Smooth muscle cell (in vitro differentiated cells): ENCODE results near the gene VOPP1. TPM values are rescaled to one million over a fixed set of nuclear protein-coding genes. Genes with fewer than 3 reads are reported as not detected.

Experiments used
- DNase-seq: peaks from one replicate; lab custom pipeline; 2025; ENCODE audit not compliant: unreplicated experiment; lab: John Stamatoyannopoulos, UW
- H2AFZ ChIP-seq: fragments of 200-600 bp; sonication (generic); 2 replicates; pipeline ENCODE4 v1.6.0; 2016; ENCODE audit warnings: antibody characterized with exemption, low read depth, mild to moderate bottlenecking
- H3F3A ChIP-seq: fragments of 200-600 bp; sonication (generic); 2 replicates; pipeline ENCODE4 v1.6.0; 2017; ENCODE audit warnings: antibody characterized with exemption, low read depth
- H3K27ac ChIP-seq: fragments of 200-600 bp; sonication (generic); 2 replicates; pipeline ENCODE4 v1.5.1; 2016; ENCODE audit warnings: low read depth, mild to moderate bottlenecking
- H3K27me3 ChIP-seq: fragments of 200-600 bp; sonication (generic); 2 replicates; pipeline ENCODE4 v1.6.1; 2016; ENCODE audit warnings: low read depth, mild to moderate bottlenecking
- H3K36me3 ChIP-seq: fragments of 200-600 bp; sonication (generic); 2 replicates; pipeline ENCODE4 v1.5.1; 2016; ENCODE audit warnings: low read depth
- H3K4me1 ChIP-seq: fragments of 200-600 bp; sonication (generic); 2 replicates; pipeline ENCODE4 v1.5.1; 2016; ENCODE audit warnings: low read depth
- H3K4me2 ChIP-seq: fragments of 200-600 bp; sonication (generic); 2 replicates; pipeline ENCODE4 v1.6.0; 2016; ENCODE audit warnings: mild to moderate bottlenecking
- H3K4me3 ChIP-seq: fragments of 200-600 bp; sonication (generic); 2 replicates; pipeline ENCODE4 v1.5.1; 2016; ENCODE audit warnings: mild to moderate bottlenecking
- H3K79me2 ChIP-seq: fragments of 200-600 bp; sonication (generic); 2 replicates; pipeline ENCODE4 v1.6.0; 2016; ENCODE audit warnings: low read depth, mild to moderate bottlenecking
- H3K9ac ChIP-seq: fragments of 200-600 bp; sonication (generic); 2 replicates; pipeline ENCODE4 v1.6.0; 2016; ENCODE audit warnings: low read depth
- H3K9me3 ChIP-seq: fragments of 200-600 bp; sonication (generic); replicated peaks from 2 replicates; pipeline ENCODE4 v1.5.1; 2016; ENCODE audit warnings: low read depth
- H4K20me1 ChIP-seq: fragments of 200-600 bp; sonication (generic); 2 replicates; pipeline ENCODE4 v1.6.0; 2016; ENCODE audit warnings: low read depth
- CTCF ChIP-seq: fragments of 200-600 bp; sonication (generic); IDR thresholded peaks from 2 replicates; pipeline ENCODE4 v1.5.1; 2017; ENCODE audit warnings: borderline replicate concordance, mild to moderate bottlenecking, antibody characterized with exemption; ENCODE audit not compliant: insufficient read depth, poor library complexity, severe bottlenecking
- WGBS: methylation state at CpG from one replicate; pipeline ENCODE4 v1.1.7; 2016; ENCODE audit warnings: low lambda C conversion rate; 5-methylcytosine and 5-hydroxymethylcytosine counted together
- polyA plus RNA-seq: library from polyadenylated mRNA; unstranded; fragments of >200 nt; fragmentation: Nextera tagmentation; extraction: Ambion mirVana; gene quantifications from 2 replicates; pipeline ENCODE4 v1.2.1, GENCODE V29; 2016
- total RNA-seq: library from RNA; depleted of rRNA; stranded (reverse); fragments of >200 nt; gene quantifications from 2 replicates; pipeline ENCODE4 v1.2.3, GENCODE V29; 2014

Gene VOPP1
- total and polyA plus RNA-seq, 2 experiments from 2014 or later, result 18.3 to 26.6 TPM

DNA sequence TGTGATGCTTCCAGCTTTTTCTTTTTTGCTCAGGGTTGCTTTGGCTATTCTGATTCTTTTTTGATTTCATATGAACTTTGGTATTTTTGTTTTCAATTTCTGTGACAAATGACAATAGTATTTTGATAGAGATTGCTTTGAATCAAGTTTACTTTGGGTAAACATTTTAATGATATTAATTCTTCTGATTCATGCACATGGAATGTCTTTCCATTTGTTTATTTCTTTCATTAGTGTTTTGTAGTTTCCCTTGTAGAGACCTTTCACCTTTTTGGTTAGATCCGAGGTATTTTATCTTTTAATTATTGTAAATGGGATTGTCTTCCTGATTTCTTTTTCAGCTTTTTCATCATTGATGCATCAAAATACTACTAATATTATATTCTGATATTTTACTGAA, 114.0 kb downstream of the VOPP1 start:
- DNase-seq, result no peak
- TF ChIP-seq CTCF, result no peak
- Histone ChIP-seq H3K27ac (no peak overlapping the region), H2AFZ (no peak overlapping the region), H3F3A (no peaks in the 10 kb centered on the region), H3K36me3 (no peaks in the 10 kb centered on the region), H3K4me3 (no peak overlapping the region), H4K20me1 (no peaks in the 10 kb centered on the region), H3K4me1 (no peaks in the 10 kb centered on the region), H3K9me3 (peaks cover 6% of the 10 kb centered on the region), H3K79me2 (no peaks in the 10 kb centered on the region), H3K4me2 (no peak overlapping the region), H3K27me3 (no peaks in the 10 kb centered on the region), H3K9ac (no peak overlapping the region)
- 97% methylated on average over 1 of the region's 1 CpG for whole genome bisulfite sequencing

DNA sequence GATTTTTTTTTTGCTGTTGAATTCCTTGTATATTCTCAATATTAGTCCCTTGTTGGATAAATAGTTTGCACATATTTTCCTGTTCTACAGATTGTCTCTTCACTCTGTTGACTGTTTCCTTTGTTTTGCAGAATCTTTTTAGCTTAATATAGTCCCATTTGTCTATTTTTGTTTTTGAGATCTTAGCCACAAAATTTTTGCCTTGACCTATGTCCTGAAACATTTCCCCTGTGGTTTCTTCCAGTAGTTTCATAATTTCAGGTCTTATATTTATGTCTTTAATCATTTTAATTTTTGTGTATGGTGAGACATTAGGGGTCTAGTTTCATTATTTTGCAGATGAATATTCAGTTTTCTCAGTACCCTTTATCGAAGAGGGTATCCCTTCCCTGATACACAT, 114.5 kb downstream of the VOPP1 start:
- Histone ChIP-seq H3K79me2 (no peaks in the 10 kb centered on the region), H3K4me2 (no peak overlapping the region), H3K9me3 (peaks cover 6% of the 10 kb centered on the region), H3K4me1 (no peaks in the 10 kb centered on the region), H3K4me3 (no peak overlapping the region), H3K9ac (no peak overlapping the region), H3K27me3 (no peaks in the 10 kb centered on the region), H3F3A (no peaks in the 10 kb centered on the region), H3K27ac (no peak overlapping the region), H2AFZ (no peak overlapping the region), H3K36me3 (no peaks in the 10 kb centered on the region), H4K20me1 (no peaks in the 10 kb centered on the region)
- WGBS, result 100% methylated on average over 1 of the region's 1 CpG
- no peak for TF ChIP-seq CTCF
- DNase-seq, result no peak

GRCh38 chr7:55452971-55453370, 119.3 kb downstream of the VOPP1 start:
- no peaks in the 10 kb centered on the region for H4K20me1 ChIP-seq
- H3K27me3 ChIP-seq, result no peaks in the 10 kb centered on the region
- H3K9ac ChIP-seq, result no peak overlapping the region
- TF ChIP-seq CTCF, result no peak
- no peak overlapping the region for H3K4me2 ChIP-seq
- no peaks in the 10 kb centered on the region for H3F3A ChIP-seq
- H3K9me3 ChIP-seq, result no peaks in the 10 kb centered on the region
- no peak overlapping the region for H3K27ac ChIP-seq
- H3K4me1 ChIP-seq, result no peaks in the 10 kb centered on the region
- 90% methylated on average over 4 of the region's 4 CpGs for WGBS
- no peak overlapping the region for H3K4me3 ChIP-seq
- H3K79me2 ChIP-seq, result no peaks in the 10 kb centered on the region
- no peak for DNase-seq
- H3K36me3 ChIP-seq, result no peaks in the 10 kb centered on the region
- H2AFZ ChIP-seq, result no peak overlapping the region

- no peaks in the 10 kb centered on the region for H3K4me1 ChIP-seq
- 98% methylated on average over 8 of the region's 8 CpGs for WGBS
- H3K27me3 ChIP-seq, result no peaks in the 10 kb centered on the region
- no peak for TF ChIP-seq CTCF
- no peaks in the 10 kb centered on the region for H3K9me3 ChIP-seq
- no peaks in the 10 kb centered on the region for H3F3A ChIP-seq
- no peak overlapping the region for H3K27ac ChIP-seq
- no peaks in the 10 kb centered on the region for H3K36me3 ChIP-seq
- H3K4me2 ChIP-seq, result no peak overlapping the region
- H4K20me1 ChIP-seq, result no peaks in the 10 kb centered on the region
- no peak overlapping the region for H3K9ac ChIP-seq
- no peak overlapping the region for H3K4me3 ChIP-seq
- no peak for DNase-seq
- H3K79me2 ChIP-seq, result no peaks in the 10 kb centered on the region
- H2AFZ ChIP-seq, result no peak overlapping the region
These were observed 122.2 kb downstream of the VOPP1 start for GRCh38 chr7:55449992-55450535.
